Tibial nerve (tissue), 4 donors: ENCODE data around the gene RGS6.

ENCODE experiments used
- EP300 ChIP-seq, 2 donors: sonication (generic); formaldehyde crosslinking; IDR thresholded peaks; one replicate each; pipeline ENCODE4 v1.6.1; 2017; ENCODE audit warnings: antibody characterized with exemption in 2 of 2, mild to moderate bottlenecking in 1 of 2
- TF ChIP-seq, protein P1 (sequence below), 5 experiments: fragments of 200-600 bp in 3 of 5; fragments of 450-650 bp in 2 of 5; sonication (generic) in 3 of 5; IDR thresholded peaks; one replicate each; pipeline ENCODE4 v1.5.1; 2016 to 2019; ENCODE audit warnings: antibody characterized with exemption in 5 of 5, mild to moderate bottlenecking in 3 of 5, moderate library complexity in 2 of 5

DNA sequence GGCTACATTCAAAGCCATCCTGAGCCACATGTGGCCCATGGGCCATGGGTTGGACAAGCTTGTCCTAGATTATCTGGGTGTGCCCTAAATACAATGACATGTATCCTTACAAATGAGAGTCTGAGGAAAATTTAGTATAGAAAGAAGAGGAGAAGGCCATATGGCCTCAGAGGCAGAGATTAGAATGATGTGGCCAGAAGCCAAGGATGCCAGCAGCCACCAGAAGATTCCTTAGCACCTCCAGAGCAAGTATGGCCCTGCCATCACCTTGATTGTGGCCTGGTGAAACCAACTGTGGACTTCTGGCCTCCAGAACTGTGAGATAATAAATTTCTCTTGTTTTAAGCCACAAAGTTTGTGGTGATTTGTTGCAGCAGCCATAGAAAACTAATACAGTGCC, 436.9 kb downstream of the RGS6 start:
- TF ChIP-seq, protein P1, sequence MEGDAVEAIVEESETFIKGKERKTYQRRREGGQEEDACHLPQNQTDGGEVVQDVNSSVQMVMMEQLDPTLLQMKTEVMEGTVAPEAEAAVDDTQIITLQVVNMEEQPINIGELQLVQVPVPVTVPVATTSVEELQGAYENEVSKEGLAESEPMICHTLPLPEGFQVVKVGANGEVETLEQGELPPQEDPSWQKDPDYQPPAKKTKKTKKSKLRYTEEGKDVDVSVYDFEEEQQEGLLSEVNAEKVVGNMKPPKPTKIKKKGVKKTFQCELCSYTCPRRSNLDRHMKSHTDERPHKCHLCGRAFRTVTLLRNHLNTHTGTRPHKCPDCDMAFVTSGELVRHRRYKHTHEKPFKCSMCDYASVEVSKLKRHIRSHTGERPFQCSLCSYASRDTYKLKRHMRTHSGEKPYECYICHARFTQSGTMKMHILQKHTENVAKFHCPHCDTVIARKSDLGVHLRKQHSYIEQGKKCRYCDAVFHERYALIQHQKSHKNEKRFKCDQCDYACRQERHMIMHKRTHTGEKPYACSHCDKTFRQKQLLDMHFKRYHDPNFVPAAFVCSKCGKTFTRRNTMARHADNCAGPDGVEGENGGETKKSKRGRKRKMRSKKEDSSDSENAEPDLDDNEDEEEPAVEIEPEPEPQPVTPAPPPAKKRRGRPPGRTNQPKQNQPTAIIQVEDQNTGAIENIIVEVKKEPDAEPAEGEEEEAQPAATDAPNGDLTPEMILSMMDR (IDR thresholded peaks at IDR 0.05): no peak
- TF ChIP-seq EP300 (IDR thresholded peaks at IDR 0.05): no peak
